ENCODE measurements around the gene RPS6KA2. TPM values are rescaled to one million over a fixed set of nuclear protein-coding genes. Genes with fewer than 3 reads are reported as not detected.

RPS6KA2 gene
- total RNA-seq, 4 donors from 2014 or later, result 64.9 to 101 (median 81.6) TPM

- intact Hi-C loops (cut with DNase I), result no loop called here
- Histone ChIP-seq H3K9me3 (no peaks in the 10 kb centered on the region), H3K27me3 (no peaks in the 10 kb centered on the region), H3K27ac (no peak overlapping the region), H3K4me3 (replicated peaks in 1 of 3) (no peak overlapping the region), H3K36me3 (no peaks in the 10 kb centered on the region), H3K4me1 (peaks cover 5 to 12% of the 10 kb centered on the region in 2 donors)
- WGBS, 2 donors, result 87 to 91% methylated on average over 19 of the region's 19 CpGs
- TF ChIP-seq CTCF (IDR thresholded peaks at IDR 0.05), result no peak
- no peak for TF ChIP-seq POLR2A (IDR thresholded peaks at IDR 0.05)
- DNase-seq, result no peak
These were observed 81.7 kb downstream of the RPS6KA2 start for GRCh38 chr6:166545156-166546034.

DNA sequence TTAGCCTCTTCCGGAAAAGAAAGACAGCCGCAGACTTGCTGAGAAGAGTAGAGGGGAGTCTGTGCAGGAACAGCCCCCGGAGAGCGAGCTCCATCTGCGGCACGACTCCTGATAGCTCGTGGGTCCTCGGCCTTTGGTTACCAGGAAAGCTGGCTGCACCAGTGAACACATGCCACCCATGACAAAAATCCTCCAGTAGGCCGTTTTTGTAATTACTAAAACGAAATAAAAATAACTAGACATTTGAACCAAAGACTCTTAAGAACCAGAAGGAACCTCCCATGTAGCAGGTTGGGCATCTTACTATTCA lies 82.8 kb downstream of the RPS6KA2 start:
- Histone ChIP-seq H3K4me3 (replicated peaks in 1 of 3) (no peak overlapping the region), H3K36me3 (no peaks in the 10 kb centered on the region), H3K27ac (no peak overlapping the region), H3K4me1 (peaks cover 5 to 12% of the 10 kb centered on the region in 2 donors), H3K27me3 (no peaks in the 10 kb centered on the region), H3K9me3 (no peaks in the 10 kb centered on the region)
- TF ChIP-seq POLR2A (IDR thresholded peaks at IDR 0.05) (no peak), CTCF (IDR thresholded peaks at IDR 0.05) (no peak)
- intact Hi-C loops (cut with DNase I), result no loop called here
- no peak for DNase-seq
- 91 to 94% methylated on average over 10 of the region's 10 CpGs for WGBS, 2 donors

DNA sequence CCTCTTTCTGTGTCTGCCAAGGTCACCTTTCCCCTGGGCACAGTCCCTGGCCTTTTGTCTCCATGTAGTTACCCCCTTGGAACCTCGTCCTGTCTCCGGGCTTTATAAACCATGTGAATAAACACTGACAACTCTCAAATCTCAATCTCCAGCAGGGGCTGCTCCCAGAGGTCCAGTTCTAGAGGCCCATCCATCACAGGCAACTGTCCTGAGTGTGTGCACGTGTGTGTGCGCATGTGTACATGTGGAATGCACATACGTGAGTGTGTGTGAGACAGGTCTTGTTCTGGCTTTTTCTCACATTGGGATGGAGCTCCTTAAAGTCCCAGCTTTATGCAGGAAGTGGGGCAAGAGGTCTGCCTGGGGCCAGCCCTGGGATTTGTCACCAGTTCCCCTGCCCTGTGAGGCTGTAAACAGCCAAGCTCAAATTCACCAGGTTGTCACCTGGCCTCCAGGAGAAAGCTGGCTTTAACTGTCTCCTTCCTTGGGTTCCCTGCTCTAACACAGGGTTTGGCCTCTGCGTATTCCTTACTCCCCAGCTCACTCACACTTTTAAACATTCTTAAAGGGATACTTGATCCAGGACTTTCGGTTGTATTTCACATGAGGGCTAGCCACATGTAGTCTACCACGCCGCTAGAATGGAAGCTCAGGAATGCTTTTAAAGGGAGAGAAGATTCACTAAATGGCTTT lies 83.3 kb downstream of the RPS6KA2 start:
- Histone ChIP-seq H3K27me3 (no peaks in the 10 kb centered on the region), H3K36me3 (no peaks in the 10 kb centered on the region), H3K9me3 (no peaks in the 10 kb centered on the region), H3K27ac (peak overlapping the region in 1 of 3 donors; percentile 71), H3K4me1 (peaks cover 5 to 12% of the 10 kb centered on the region in 2 donors), H3K4me3 (replicated peaks in 1 of 3) (no peak overlapping the region)
- 91 to 93% methylated on average over 9 of the region's 9 CpGs for WGBS, 2 donors
- intact Hi-C loops (cut with DNase I), result no loop called here
- DNase-seq, result no peak
- no peak for TF ChIP-seq CTCF (IDR thresholded peaks at IDR 0.05)
- no peak for TF ChIP-seq POLR2A (IDR thresholded peaks at IDR 0.05)

- 25 to 36% methylated on average over 4 of the region's 4 CpGs for WGBS, 2 donors
These were observed 84.5 kb downstream of the RPS6KA2 start for GRCh38 chr6:166542580-166542912.

More at GRCh38 chr6:166542580-166542912, 84.5 kb downstream of the RPS6KA2 start:
- Histone ChIP-seq H3K27me3 (no peaks in the 10 kb centered on the region), H3K36me3 (peaks cover 0 to 4% of the 10 kb centered on the region in 2 donors), H3K4me1 (peaks cover 5 to 12% of the 10 kb centered on the region in 2 donors), H3K4me3 (replicated peaks in 1 of 3) (no peak overlapping the region), H3K27ac (peak overlapping the region; percentile 14 to 71 (median 35)), H3K9me3 (no peaks in the 10 kb centered on the region)
- intact Hi-C loops (cut with DNase I), result no loop called here
- DNase-seq, result peak; percentile 52 to 76
- no peak for TF ChIP-seq POLR2A (IDR thresholded peaks at IDR 0.05)
- no peak for TF ChIP-seq CTCF (IDR thresholded peaks at IDR 0.05)
